Measurements from ENCODE around the gene ZNF446.
A peak's percentile ranks its signal among the peaks of the same experiment; 100 is the strongest.
"Not testable (repeated sequence)": the region's sequence is repeated elsewhere in the genome, so short reads cannot be mapped to it uniquely, and the experiment has no call there.

ZNF446 gene

DNA sequence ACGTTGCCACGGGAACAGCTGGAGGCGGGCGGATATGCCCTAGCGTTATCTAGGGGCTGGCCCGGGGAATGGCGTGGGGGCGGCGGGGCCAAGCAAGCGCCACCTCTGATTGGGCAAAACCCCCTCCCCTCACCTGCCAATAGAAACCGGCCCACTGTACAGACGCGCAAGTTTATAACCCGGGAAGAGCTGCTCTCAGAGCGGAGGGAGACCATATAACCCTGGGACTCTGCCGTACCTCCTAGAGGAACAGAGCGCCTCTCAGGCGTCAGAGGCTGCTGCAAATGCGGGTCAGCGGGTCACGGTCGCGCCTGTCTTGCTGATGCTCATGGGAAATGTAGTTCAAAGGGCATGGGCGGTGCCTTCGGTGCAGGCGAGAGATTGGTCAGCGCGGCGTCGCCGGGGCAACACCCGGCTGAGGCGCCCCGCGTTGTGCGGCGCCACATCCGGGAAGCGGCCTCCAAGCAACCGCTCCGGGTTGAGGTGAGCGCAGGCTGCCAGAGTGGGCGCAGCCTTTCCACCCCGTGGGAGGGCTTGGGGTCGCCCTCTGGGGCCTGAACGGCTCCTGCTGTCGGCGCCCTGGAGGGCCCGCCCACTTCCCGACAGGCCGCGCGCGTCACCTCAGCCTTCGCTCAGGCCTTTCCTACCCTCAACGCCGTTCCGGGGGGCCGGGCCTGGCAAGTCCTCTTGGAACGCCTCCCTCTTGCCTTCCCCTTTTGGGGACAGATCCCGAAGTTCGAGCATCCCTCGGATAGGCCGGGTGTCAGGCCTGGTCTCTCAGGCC, at the start of gene ZNF446:
Gene ZNF446 (plus strand): TSS at position 639 of the 784 bp plus-strand sequence. CDS start 867 bp downstream, outside the sequence.
- peak; percentile 58 for FAIRE-seq

DNA sequence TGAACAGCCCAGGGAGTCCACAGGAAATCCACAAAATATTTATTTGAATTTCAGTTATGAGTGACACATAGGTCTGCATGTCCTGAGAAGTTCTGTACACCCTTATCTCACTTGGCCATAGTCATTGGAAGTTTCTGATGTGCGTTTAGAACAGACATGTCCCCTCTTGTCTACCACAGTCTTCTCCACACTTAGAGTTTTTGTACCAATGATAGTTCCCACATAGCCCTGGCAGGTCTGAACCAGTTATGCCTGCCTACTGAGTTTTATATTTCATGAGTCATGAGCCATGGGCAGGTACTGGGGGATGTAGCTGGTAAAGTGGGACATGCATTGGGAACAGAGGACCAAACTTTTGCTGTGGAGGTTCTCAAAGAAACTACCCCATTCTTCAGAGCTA, 47.5 kb upstream of the ZNF446 start:
- FAIRE-seq (no peak), DNase-seq (ENCODE audit: low spot score) (no peak)

More for the DNA sequence above, at the start of gene ZNF446:
- peak; percentile 89 for DNase-seq (ENCODE audit: low spot score)

DNA sequence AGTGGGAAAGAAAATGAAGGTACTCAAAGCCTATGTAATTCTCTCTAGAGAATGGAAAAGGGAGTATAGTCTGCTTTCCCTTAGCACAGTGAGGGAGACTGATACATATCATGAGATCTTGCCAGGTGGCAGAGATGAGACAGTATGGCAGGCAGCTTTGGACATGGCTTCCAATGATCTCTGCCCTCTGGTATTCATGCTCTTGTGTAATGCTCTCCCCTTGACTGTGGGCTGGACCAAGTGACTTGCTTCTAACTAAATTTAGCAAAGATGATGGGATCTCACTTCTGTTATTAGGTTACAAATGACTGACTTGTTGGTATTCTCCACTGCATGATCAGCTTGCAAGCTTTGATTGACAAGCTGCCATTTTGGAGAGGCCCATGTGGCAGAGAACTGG, 46.4 kb upstream of the ZNF446 start:
- FAIRE-seq: no peak
- DNase-seq (ENCODE audit: low spot score): no peak

DNA sequence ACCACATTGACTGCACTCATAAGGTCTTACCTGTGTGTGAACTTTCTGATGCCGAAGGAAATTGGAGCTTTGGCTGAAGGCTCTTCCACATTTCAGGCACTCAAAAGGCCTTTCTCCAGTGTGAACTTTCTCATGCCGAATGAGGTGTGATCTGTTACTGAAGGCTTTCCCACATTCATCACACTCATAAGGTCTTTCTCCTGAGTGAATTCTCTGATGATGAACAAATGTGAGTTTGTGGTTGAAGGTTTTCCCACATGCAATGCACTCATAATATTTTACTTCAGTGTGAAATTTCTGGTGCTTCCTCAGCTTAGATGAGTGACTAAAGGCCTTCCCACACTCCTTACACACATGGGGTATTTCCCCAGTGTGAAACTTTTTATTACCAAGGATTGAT, 41.9 kb upstream of the ZNF446 start:
- FAIRE-seq (no peak), DNase-seq (ENCODE audit: low spot score) (no peak)

DNA sequence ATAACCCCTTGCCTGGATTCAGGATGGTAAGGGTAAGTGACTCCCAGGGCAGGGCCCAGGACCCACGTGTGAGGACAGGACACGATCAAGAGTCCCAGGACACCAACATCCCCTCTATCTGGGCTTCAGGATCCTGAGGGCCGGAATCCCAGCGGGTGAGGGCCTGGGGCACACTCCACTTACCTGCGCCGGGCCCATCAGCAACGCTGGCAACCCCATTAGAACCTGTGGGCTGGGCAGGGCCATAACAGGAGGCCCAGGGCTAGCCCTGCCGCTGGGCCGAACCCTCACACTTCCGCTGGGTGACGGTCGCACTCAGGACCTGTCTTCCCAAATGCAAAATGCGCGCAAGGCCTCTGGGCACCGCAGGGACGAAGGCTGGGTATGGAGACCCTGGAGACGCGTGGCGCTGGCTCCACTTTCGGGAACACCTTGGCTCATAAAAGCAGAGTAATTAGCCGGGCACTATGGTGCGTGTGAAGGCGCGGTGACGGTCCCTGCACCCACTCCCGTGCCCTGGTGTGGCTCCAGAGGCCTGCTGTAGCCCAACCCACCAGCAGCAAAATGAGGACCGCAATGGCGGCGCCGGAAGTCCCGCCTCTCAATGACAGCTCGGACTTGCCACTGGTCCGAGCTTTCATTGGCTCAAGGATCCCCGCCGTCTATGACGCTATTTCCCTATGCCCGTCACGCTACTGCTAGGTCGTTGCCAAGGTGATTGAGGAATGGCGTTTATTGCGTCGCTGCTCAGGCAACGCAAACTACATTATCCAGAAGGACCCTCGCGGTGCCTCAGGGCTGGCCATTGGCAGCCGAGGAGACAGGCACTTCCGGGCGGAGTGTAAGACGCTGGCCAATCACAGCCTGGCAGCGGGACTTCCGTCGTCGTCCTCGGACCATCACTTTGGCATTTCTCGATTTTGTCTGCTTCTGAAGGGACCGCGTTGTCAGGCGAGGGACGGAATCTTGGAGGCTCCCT, 36.3 kb upstream of the ZNF446 start, which contains the start of gene ZNF132:
Gene ZNF132 (minus strand): TSS at position 578 of the 979 bp plus-strand sequence. CDS start 332 bp downstream, at position 246.
- no peak for FAIRE-seq
- DNase-seq (ENCODE audit: low spot score): no peak

DNA sequence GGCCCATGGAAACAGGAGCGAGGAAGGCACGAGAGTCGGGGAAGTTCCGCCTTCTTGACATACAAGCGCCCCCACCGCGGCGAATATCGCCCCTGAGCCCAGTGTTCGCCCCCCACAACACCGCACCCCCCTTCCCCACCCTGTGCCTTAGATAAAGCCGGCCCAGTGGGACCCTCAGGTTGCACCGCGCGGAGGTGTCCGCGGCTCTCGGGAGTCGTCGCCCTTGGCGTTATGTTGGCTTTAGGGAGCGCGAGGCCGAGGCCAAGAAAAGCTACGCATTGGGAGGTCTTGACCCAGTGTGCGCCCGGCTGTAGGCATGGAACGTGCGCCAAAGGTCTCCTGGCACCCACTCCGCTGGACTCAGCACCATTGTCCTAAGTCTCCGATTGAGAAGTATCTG, 35.6 kb upstream of the ZNF446 start:
- FAIRE-seq: no peak
- DNase-seq (ENCODE audit: low spot score): no peak

DNA sequence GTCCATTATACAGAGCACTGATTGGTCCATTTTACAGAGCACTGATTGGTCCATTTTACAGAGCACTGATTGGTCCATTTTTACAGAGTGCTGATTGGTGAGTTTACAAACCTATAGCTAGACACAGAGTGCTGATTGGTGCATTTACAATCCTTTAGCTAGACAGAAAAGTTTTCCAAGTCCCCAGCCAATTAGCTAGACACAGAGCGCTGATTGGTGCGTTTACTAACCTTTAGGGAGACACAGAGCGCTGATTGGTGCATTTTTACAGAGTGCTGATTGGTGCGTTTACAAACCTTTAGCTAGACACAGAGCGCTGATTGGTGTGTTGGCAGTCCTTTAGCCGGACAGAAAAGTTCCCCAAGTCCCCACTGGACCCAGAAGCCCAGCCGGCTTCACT, 33.2 kb upstream of the ZNF446 start:
- DNase-seq (ENCODE audit: low spot score); FAIRE-seq: not testable (repeated sequence)

DNA sequence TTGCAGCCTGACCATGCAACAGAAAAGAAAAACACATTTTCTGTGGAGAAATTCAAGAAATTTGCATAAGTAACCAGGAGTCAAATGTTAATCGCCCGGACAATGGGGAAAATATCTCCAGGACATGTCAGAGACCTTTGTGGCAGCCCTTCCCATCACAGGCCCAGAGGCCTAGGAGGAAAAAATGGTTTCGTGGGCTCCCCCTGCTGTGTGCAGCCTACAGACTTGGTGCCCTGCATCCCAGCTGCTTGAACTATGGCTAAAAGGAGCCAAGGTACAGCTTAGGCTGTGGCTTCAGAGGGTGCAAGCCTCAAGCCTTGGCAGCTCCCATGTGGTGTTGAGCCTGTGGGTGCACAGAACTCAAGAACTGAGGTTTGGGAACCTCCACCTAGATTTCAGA, 27.3 kb upstream of the ZNF446 start:
- DNase-seq (ENCODE audit: low spot score); FAIRE-seq: not testable (repeated sequence)

DNA sequence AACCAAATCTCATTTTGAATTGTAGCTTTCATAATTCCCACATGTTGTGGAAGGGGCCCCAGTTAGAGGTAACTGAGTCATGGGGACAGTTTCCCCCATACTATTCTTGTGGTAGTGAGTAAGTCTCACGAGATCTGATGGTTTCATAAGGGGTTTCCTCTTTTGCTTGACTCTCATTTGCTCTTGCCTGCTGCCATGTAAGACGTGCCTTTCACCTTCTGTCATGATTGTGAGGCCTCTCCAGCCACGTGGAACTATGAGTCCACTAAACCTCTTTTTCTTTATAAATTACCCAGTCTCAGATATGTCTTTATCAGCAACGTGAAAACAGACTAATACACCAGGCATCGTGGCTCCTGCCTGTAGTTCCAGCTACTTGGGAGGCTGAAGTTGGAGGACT, 26.2 kb upstream of the ZNF446 start:
- FAIRE-seq; DNase-seq (ENCODE audit: low spot score): not testable (repeated sequence)

DNA sequence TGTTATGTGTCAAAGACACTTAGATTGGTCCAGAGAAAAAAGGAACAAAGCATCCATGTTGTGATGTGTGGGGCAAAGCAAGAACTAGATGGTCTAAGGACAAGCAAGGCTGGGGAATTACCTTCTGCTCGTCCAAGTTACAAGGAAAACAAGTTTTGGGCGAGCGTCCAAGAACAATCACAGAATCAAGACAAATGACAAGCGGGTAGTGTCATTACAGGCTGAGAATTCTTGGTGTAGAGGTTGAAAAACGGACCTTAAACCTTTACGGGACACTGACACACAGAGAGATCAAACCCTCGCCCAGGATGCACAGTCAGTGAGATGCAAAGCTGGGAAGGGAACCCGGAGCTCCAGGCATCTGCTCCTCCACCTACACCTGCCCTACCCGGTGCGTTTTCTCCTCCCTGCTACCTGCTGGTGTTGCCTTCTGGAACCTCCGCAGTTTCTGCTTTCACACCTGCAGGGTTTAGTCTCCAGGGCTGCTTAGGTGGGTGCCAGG, 25.2 kb upstream of the ZNF446 start:
- FAIRE-seq (no peak), DNase-seq (ENCODE audit: low spot score) (no peak)

DNA sequence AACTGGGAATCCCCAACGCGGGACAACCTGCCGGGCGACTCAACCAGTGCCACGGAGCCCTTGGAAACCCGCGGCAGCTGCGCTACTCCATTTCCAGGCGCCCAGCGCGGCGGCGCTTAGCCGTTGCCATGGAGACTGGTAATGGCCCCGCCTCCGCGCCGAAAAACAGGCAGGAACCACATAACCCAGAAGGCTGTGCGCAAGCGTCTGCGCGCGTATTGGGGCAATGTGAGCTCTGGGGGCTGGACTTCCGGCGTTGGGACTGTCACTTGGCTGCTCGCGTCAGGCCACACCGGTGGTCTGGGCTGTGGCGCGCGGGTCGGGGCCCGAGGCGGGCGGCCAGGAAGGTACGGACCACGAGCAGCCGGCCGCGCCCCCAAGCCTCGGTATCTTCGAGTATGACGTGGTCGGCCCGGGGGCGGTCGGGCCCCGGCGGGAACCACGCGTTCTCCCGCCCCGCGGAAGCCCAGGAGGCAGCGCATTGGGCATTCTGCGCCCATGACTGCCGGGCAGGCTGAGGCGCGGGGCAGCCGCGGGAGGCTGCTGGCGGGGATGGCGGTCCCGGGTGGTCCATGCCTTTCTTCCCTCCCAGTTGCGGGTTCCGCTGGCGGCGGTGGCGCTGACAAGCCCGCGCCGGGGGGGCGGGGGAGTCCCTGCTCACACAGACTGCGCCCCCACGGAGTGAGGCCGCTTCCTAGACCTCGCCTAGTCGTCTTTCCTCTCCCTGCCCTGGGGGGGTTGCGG, 24.6 kb upstream of the ZNF446 start, which contains the start of gene ZNF324B:
Gene ZNF324B (plus strand): TSS at position 265 of the 744 bp plus-strand sequence. CDS start 2,080 bp downstream, outside the sequence.
- peak; percentile 83 for DNase-seq (ENCODE audit: low spot score)
- FAIRE-seq: peak; percentile 39

DNA sequence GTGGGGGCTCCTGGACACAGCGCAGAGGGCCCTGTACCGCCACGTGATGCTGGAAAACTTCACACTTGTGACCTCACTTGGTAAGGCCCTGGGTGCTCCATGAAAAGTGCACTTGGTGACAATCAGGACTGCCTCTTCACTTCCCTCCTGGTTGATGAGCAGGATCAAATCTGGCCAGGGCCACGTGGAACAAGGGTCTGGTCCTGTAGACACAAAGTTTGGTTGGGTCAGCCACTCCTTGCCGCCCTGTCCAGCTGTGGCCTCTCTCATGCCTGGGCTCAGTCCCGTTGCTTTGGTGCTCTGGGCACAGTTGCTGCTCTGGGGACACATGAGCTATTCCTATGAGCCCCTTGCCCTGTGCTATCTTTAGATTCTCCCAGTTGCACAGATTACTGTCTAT, 22.4 kb upstream of the ZNF446 start:
- DNase-seq (ENCODE audit: low spot score): no peak
- FAIRE-seq: no peak

DNA sequence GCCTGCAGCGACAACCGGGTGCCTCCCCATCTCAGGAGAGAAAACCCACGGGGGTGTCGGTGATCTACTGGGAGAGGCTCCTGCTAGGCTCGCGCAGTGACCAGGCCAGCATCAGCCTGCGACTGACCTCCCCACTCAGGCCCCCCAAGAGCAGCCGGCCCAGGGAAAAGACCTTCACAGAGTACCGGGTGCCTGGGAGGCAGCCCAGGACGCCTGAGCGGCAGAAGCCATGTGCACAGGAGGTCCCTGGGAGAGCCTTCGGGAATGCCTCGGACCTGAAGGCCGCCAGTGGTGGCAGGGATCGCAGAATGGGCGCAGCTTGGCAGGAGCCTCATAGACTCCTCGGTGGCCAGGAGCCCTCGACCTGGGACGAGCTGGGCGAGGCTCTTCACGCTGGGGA, 20.8 kb upstream of the ZNF446 start:
- FAIRE-seq: no peak
- DNase-seq (ENCODE audit: low spot score): no peak

DNA sequence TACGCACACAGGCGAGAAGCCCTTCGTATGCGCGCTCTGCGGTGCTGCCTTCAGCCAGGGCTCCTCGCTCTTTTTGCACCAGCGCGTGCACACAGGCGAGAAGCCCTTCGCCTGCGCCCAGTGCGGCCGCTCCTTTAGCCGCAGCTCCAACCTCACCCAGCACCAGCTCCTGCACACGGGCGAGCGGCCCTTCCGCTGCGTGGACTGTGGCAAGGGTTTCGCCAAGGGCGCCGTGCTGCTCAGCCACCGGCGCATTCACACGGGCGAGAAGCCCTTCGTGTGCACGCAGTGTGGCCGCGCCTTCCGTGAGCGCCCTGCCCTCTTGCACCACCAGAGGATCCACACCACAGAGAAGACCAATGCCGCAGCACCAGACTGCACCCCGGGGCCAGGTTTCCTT, 20.0 kb upstream of the ZNF446 start:
- DNase-seq (ENCODE audit: low spot score) (no peak), FAIRE-seq (no peak)

DNA sequence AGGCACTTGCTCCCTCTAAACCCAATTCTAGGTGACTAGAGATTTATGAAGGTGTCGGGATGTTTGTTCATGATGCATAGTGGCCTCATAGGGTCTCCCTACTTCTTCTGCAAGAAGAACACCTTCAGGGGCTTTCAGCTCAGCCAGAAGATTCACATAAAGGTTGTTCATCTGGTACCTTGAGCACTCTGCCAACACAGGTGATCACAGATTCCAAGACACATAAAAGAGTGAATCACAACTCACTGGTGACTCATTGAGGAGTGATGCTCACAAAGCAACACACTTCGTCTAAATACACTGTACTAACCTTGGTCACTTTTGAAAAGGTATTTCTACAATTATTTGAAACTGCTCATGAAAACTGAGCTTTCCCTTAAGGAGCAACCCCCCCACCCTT, 16.1 kb upstream of the ZNF446 start:
- DNase-seq (ENCODE audit: low spot score) (no peak), FAIRE-seq (no peak)

DNA sequence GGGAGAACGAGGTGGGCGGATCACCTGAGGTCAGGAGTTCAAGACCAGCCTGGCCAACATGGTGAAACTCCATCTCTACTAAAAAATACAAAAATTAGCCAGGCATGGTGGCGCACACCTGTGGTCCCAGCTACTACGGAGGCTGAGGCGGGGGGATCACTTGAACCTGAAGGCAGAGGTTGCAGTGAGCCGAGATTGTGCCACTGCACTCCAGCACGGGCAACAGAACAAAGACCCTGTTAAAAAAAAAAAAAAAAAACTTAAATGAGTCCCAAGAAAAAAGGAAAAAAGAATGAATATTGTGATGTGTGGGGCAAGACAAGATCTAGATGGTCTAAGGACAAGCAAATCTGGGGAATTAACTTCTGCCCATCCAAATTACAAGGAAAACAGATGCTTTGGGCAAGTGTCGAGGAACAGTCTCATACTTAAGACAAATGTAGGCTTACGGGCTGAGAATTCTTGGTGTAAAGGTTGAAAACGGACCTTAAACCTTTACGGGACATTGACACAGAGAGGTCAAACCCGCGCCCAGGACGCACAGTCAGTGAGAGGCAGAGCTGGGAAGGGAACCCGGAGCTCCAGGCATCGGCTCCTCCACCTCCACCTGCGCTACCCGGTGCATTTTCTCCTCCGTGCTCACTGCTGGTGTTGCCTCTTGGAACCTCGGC, 9.9 kb upstream of the ZNF446 start:
- no peak for FAIRE-seq
- DNase-seq (ENCODE audit: low spot score): no peak

DNA sequence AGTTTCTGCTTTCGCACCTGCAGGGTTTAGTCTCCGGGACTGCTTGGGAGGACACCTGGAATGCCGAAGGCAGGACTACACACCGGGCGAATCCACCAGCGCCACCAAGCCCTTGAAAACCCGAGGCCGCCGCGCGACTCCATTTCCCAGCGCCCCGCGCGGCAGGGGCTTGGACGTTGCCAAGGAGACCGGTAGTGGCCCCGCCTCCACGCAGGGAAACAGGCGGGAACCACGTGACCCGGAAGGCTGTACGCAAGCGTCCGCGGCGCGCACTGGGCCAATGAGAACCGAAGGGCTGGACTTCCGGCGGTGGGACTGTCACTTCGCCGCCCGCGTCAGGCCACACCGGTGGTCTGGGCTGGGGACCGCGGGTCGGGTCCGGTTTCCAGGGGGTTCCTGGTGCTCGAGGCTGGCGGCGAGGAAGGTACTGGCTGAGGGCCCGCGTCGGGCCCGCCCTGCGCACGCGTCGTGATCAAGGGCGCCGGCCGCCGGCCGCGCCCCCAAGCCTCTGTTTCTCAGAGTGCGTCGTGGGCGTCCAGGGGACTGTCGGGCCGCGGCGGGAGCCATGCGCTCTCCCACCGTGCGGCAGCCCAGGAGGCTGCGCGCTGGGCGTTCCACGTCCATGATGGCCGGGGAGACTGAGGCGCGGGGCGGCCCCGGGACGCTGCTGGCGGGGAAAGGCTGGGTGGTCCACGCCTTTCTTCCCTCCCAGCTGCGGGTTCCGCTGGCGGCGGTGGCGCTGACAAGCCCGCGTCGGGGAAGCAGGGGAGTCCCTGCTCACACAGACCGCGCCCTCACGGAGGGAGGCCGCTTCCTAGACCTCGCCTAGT, 9.2 kb upstream of the ZNF446 start, which contains the start of gene ZNF324:
Gene ZNF324 (plus strand): TSS at position 321 of the 830 bp plus-strand sequence. CDS start 2,106 bp downstream, outside the sequence.
- FAIRE-seq (peak; percentile 65), DNase-seq (ENCODE audit: low spot score) (peak; percentile 79)

DNA sequence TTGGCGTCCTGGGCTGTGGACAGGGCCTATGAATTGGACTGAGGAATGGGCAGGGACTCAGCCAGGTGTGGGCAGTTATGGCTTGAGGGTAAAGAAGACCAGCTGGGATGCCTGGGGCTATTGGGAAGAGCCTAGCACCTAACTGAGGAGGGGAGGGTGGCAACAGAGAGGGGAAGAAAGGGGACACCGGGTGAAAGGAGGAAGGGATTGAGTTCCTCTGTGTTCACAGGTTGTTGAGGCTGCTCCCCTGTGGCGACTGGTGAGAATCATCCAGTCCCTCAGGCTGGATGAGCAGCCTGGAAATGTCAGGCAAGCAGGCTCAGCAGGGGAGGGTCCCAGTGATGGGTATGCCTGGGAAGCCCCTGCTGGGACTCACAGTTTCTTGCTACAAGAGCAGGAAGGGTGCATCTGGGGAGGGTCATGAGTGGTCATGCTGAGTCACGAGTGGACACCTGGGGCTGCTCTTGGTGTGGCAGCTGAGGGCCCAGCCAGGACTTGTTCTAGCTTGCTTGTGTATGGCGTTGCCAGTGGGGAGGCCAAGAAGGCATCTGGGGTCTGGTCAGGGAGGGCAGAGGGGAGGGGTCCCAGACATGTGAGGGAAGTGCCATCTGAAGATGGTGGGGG, 7.8 kb upstream of the ZNF446 start:
- FAIRE-seq (no peak), DNase-seq (ENCODE audit: low spot score) (no peak)

Measured in RCC 7860 (cell line).